Duodenal mucosa (tissue), 2 donors: Measurements from ENCODE around the gene CARMIL1.

Experiments
- H3K27ac ChIP-seq: one replicate; pipeline ENCODE4 v1.7.0; 2013; ENCODE audit warnings: low read depth, low read length
- H3K27me3 ChIP-seq, 2 donors: one replicate each; pipeline ENCODE4 v1.7.0; 2013; ENCODE audit warnings: low read length in 2 of 2, control low read depth in 1 of 2; ENCODE audit not compliant: insufficient read depth in 2 of 2, control insufficient read depth in 1 of 2
- H3K36me3 ChIP-seq, 2 donors: one replicate each; pipeline ENCODE4 v1.7.0; 2013; ENCODE audit warnings: low read length in 2 of 2, control low read depth in 1 of 2; ENCODE audit not compliant: insufficient read depth in 2 of 2, control insufficient read depth in 1 of 2
- H3K4me1 ChIP-seq, 2 donors: one replicate each; pipeline ENCODE4 v1.7.0; 2013; ENCODE audit warnings: low read length in 2 of 2, control low read depth in 1 of 2; ENCODE audit not compliant: insufficient read depth in 2 of 2, control insufficient read depth in 1 of 2
- H3K4me3 ChIP-seq, 2 donors: one replicate each; pipeline ENCODE4 v1.7.0; 2013; ENCODE audit warnings: low read length in 2 of 2, low read depth in 1 of 2
- H3K9ac ChIP-seq, 2 donors: one replicate each; pipeline ENCODE4 v1.7.0; 2013; ENCODE audit warnings: low read length in 2 of 2, low read depth in 1 of 2
- H3K9me3 ChIP-seq, 2 donors: one replicate each; pipeline ENCODE4 v1.7.0; 2013; ENCODE audit warnings: low read length in 2 of 2, control low read depth in 1 of 2; ENCODE audit not compliant: control insufficient read depth in 1 of 2

CARMIL1 gene

DNA sequence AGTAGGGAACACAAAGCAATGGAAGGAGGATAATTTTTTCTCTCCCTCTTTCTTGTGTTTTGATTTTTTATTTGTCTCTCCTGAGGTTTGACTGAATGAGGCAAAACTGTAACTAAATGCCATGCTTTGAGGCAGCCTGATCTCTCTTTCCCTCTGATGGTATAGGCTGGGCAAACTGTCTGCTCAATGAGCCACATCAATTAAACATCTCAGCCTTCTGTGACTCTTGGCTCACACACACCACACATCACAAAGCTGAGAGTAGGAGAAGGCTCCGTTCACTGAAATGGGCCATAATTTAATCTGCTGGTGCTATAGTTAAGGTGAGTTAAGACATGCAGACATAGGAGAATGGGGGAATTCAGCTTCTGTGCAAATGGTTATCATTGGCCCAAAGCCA lies 344.7 kb downstream of the CARMIL1 start:
- Histone ChIP-seq H3K9ac (no peak overlapping the region), H3K9me3 (no peaks in the 10 kb centered on the region), H3K27ac (no peak overlapping the region), H3K27me3 (no peaks in the 10 kb centered on the region), H3K4me1 (no peaks in the 10 kb centered on the region), H3K36me3 (peaks cover 0 to 19% of the 10 kb centered on the region in 2 donors), H3K4me3 (no peak overlapping the region)

DNA sequence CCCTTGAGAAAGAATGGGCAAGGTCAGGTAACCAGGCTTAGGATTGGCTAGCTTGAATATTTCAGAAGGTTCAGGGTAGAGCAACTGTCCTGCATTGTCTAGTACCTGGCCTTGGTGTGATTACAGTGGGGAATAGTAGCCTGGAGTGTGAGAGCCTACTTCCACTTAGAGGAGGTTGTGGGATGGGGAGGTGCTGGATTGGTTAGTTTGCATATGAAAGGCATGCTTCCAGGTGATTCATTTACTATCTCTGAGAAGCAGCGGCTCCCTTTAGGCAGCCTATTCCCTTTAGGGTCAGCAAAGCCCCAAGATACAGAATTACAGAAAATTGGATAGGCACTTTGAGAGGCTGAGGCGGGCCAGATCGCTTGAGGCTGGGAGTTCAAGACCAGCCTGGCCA lies 347.8 kb downstream of the CARMIL1 start:
- Histone ChIP-seq H3K4me1 (no peaks in the 10 kb centered on the region), H3K4me3 (no peak overlapping the region), H3K27me3 (no peaks in the 10 kb centered on the region), H3K9me3 (no peaks in the 10 kb centered on the region), H3K27ac (no peak overlapping the region), H3K36me3 (no peaks in the 10 kb centered on the region), H3K9ac (no peak overlapping the region)

DNA sequence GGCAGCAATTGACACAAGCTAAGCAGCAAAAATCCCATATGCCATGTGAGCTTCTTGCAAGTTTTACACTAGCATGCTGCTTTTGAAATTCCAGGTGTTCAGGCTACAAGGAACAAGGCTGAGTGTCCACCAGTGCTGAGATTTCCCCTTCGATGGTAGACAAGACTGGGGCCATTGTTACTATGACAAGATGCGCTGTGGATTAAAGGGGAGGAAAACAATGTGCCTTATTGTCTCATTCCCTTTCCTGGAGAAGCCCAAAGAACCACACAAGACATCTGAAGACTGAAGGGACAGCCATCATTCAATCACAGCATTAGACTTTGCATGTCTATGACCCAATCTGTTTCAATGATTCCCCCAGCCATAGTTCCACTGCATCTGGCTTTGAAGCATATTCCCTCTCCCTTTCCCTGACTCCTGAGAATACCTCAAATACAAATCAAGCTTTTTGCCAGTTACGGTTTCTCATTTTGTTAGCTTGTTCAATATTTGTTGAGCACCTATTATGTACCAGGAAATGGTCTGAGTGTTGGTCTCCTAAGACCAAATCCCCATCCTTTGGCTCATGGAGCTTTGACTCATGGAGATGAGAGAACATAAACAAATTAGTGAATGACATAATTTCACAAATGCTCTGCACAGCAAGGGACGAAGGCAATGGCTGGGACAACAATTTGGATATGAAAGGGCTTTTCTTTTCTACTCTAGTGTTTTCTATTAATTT lies 349.5 kb downstream of the CARMIL1 start:
- Histone ChIP-seq H3K27me3 (no peaks in the 10 kb centered on the region), H3K36me3 (no peaks in the 10 kb centered on the region), H3K4me3 (no peak overlapping the region), H3K9me3 (no peaks in the 10 kb centered on the region), H3K9ac (no peak overlapping the region), H3K27ac (no peak overlapping the region), H3K4me1 (no peaks in the 10 kb centered on the region)

DNA sequence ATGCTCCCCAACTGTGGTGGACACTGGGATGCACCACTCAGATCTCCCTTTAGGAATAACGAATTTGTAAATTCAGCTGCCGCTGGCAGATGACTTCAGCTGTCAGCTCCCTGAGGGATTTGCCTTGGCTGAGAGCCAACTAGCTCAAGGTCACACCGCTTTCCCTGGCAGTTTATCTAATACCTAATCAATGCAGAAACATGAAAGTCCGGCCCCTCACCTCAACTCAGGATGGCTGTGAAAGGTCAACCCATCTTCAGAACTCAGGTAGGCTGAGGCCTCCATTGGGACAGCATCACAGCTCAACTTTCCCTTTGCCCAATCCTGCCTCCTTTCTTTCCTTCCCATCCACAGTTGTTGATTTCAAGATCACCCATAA lies 350.0 kb downstream of the CARMIL1 start:
- H3K27me3 ChIP-seq, result no peaks in the 10 kb centered on the region
- H3K36me3 ChIP-seq, result no peaks in the 10 kb centered on the region
- no peak overlapping the region for H3K27ac ChIP-seq
- no peaks in the 10 kb centered on the region for H3K9me3 ChIP-seq
- H3K9ac ChIP-seq, result no peak overlapping the region
- H3K4me3 ChIP-seq, result no peak overlapping the region
- H3K4me1 ChIP-seq, result no peaks in the 10 kb centered on the region

- peaks cover 6 to 7% of the 10 kb centered on the region in 2 donors for H3K4me1 ChIP-seq
- H3K9me3 ChIP-seq, result no peaks in the 10 kb centered on the region
- H3K27ac ChIP-seq, result no peak overlapping the region
- no peak overlapping the region for H3K9ac ChIP-seq
- no peaks in the 10 kb centered on the region for H3K36me3 ChIP-seq
- no peaks in the 10 kb centered on the region for H3K27me3 ChIP-seq
- H3K4me3 ChIP-seq, result no peak overlapping the region
Observed at GRCh38 chr6:25630508-25631278, 351.5 kb downstream of the CARMIL1 start.

- Histone ChIP-seq H3K27me3 (no peaks in the 10 kb centered on the region), H3K4me1 (peaks cover 7 to 9% of the 10 kb centered on the region in 2 donors), H3K27ac (no peak overlapping the region), H3K36me3 (no peaks in the 10 kb centered on the region), H3K9ac (no peak overlapping the region), H3K4me3 (no peak overlapping the region), H3K9me3 (no peaks in the 10 kb centered on the region)
Observed at GRCh38 chr6:25635886-25636317, 356.7 kb downstream of the CARMIL1 start.

DNA sequence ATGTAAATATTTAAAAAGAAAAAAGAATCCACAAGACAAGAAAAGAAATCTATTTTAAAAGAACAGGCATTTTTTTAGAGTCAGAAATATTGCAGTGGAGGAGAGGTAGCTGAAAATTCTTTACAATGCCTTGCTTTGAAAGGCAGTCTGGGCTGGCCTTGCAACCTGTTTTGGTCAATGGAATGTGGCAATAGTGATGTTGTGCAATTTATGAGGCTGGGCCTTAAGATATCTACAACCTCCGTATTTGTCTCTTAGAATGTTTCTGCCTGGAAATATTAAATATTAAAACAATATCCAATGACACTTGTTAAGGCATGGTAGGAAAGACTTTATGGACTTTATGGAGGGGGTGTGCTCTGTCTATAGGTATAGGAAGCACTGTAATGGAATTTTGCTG lies 358.0 kb downstream of the CARMIL1 start:
- no peak overlapping the region for H3K4me3 ChIP-seq
- H3K9ac ChIP-seq, result no peak overlapping the region
- H3K27ac ChIP-seq, result no peak overlapping the region
- no peaks in the 10 kb centered on the region for H3K27me3 ChIP-seq
- H3K36me3 ChIP-seq, result no peaks in the 10 kb centered on the region
- H3K9me3 ChIP-seq, result no peaks in the 10 kb centered on the region
- peaks cover 7 to 9% of the 10 kb centered on the region in 2 donors for H3K4me1 ChIP-seq

DNA sequence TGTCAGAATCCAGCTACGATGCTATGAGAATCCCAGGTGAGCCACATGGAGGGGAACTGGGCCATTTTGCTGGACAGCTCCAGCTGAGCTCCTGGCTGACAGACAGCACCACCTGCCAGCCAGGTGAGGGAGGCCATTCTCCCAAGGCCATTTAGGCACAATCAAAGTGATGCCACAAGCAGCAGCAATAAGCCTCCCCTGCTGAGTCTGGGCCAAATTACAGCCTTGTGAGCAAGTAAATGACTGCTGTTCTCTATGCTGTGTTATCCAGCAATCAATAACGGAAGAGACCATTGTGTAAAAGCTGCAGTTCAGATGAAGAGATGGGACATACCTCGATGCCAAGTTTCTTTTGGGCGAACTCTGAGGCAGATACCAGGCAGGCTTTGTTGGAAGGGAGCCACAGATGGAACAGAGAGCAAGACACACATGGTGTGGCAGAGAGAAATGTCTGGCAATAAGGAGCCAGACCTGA lies 358.8 kb downstream of the CARMIL1 start:
- no peak overlapping the region for H3K4me3 ChIP-seq
- H3K27ac ChIP-seq, result no peak overlapping the region
- no peaks in the 10 kb centered on the region for H3K9me3 ChIP-seq
- no peak overlapping the region for H3K9ac ChIP-seq
- H3K4me1 ChIP-seq, result peaks cover 7 to 9% of the 10 kb centered on the region in 2 donors
- no peaks in the 10 kb centered on the region for H3K27me3 ChIP-seq
- no peaks in the 10 kb centered on the region for H3K36me3 ChIP-seq

- Histone ChIP-seq H3K27me3 (no peaks in the 10 kb centered on the region), H3K27ac (no peak overlapping the region), H3K4me3 (no peak overlapping the region), H3K9me3 (no peaks in the 10 kb centered on the region), H3K4me1 (peaks cover 7 to 9% of the 10 kb centered on the region in 2 donors), H3K36me3 (no peaks in the 10 kb centered on the region), H3K9ac (no peak overlapping the region)
Observed at GRCh38 chr6:25639653-25640052, 360.5 kb downstream of the CARMIL1 start.

GRCh38 chr6:25640446-25640845 lies 361.3 kb downstream of the CARMIL1 start:
- H3K27ac ChIP-seq, result no peak overlapping the region

More at GRCh38 chr6:25640446-25640845, 361.3 kb downstream of the CARMIL1 start:
- no peaks in the 10 kb centered on the region for H3K27me3 ChIP-seq
- no peak overlapping the region for H3K4me3 ChIP-seq
- H3K36me3 ChIP-seq, result no peaks in the 10 kb centered on the region
- H3K9me3 ChIP-seq, result no peaks in the 10 kb centered on the region
- no peak overlapping the region for H3K9ac ChIP-seq
- H3K4me1 ChIP-seq, result peaks cover 2 to 5% of the 10 kb centered on the region in 2 donors
